ENCODE measurements around the gene GALNT13.

Gene GALNT13

GRCh38 chr2:153946036-153946435, 74.3 kb downstream of the GALNT13 start:
- DNase-seq, result no peak

DNA sequence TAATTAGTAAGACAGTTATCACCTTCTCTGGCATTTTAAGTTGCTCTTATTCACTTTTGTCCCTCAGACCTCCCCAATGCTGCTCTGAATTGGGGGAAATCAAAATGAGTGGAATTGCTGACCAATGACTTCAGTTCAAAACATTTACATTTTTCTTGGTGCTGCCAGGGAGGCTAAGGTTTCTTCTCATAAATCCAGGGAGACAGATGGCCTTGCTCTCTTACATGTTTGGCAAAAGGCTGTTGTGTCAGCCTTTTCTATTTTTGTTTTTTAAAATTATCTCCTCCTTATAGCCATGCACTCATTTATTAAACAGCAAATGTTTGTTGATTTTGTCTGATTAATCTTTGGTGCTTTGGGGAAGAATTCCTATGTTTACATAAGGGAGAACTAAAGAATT, 82.0 kb downstream of the GALNT13 start:
- DNase-seq, result no peak

DNA sequence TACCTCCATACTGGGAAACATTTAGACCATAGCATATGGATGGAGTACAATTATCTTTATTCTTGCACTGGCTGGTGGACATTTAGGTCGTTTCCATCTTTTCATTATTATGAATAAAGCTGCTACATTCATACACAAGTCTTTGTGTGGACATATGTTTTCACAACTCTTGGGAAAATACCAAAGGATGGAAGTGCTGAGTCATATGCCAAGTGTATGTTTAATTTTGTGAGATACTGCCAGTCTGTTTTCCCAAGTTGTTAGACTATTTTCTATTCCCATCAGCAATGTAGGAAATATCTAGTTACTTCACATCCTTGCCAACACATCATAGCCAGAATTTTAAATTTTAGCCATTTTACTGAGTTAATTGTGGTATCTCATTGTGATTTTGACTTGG, 91.5 kb downstream of the GALNT13 start:
- no peak for DNase-seq

DNA sequence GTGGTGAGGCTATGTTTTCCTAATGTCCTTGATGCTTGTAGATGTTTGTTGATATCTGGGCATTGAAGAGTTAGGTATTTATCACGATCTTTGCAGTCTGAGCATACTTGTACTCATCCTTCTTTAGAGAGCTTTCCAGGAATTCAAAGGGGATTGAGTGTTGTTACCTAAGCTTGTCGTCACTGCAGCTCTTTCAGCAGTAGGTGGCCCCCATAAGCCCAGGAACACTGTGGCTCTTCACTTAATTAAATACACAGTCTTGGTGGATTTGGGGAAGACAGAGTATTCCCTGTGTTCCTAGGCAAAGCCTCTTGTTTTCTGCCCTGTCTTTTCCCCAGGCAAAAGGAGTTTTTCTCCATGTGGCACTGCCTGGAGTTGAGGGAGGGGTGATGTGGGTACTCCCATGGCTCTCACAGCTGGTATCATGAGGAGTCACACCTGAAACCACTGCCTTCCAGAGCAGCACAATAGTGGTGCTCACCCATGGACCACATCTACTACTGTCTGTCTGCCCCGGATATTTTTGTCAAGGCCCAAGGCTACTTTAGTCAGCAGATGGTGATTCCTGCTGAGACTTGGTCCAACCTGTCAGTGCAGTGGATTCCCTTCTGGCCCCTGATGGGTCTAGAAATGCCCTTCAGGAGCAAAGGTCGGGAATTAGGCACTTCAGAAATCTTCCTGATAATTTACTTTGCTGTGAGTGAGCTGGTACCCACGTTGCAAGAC, 95.7 kb downstream of the GALNT13 start:
- DNase-seq, result no peak

- no peak for DNase-seq
Measured at GRCh38 chr2:153971250-153971649, 99.5 kb downstream of the GALNT13 start.

- no peak for DNase-seq
Measured at GRCh38 chr2:153971855-153972254, 100.1 kb downstream of the GALNT13 start.

- no peak for DNase-seq
Measured at GRCh38 chr2:153972412-153972811, 100.7 kb downstream of the GALNT13 start.

DNA sequence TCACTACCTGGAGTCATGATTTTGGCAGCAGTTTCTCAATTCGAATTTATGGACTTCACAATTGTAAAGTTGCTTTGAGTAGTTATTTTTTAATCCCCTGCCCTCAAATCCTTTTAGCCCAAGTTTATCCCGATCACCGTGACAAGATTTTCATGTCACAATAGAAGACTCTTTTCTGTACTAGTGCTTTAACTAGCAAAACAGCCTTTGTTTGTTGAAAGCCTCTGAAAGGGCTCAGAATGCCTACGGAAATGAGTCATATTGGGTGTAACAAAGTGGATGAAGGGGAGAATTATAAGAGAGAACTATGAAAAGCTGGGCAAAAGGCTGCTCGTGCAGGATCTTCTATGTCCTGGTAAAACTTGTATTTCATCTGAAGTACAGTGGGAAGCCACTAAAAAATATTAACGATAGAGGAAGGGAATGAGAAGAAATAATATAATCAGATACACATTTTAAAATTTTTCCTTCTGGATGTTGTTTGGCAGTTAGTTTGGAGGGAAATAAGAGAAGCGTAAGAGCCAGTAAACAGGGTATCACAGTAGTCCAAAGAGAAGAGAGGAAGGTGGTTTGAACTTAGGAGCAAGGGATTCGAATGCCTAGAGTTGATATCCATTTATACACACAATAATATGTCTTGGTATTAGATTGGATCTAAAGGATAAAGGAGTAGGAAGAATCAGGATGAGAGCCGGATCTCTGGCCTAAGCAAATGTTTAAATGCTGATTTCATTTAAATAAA, 114.9 kb downstream of the GALNT13 start:
- no peak for DNase-seq

DNA sequence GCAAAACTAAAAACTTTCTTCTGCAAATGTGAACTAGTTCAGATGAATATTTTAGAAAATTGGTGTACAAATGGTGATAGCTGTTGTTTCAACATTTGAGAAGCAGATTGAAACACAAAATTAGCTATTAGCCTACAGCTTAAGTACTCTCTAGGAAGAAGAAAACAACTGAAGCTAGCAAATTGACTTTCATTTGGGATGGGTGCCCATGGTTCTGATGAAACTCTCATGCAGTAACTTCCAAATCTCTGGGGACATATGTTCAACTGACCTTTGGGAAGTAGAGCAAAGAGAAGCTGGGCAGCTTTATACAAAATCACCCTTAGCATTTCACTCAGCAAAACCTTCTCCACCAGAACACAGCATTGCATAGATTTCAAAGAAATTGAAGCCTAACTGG, 119.0 kb downstream of the GALNT13 start:
- DNase-seq, result no peak

GRCh38 chr2:154013514-154013913, 141.8 kb downstream of the GALNT13 start:
- no peak for DNase-seq

DNA sequence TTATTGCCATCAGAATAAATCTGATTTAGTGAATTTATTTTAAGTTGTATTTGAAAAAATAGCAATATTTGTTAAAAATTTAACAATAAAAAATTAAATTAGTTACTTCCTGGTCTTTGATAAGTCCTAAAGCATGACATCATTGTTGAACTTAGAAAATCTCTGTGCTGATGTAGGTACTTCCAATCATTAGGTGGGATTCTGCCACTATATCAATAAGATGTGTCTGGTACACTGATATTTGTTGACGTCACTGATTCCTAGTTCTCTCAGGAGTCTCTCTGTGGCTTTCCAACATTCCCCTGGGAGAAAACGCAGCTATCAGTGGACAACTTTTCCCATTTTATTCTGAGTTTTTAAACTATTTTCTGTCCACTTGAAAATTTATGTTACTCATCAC, 143.5 kb downstream of the GALNT13 start:
- no peak for DNase-seq

DNA sequence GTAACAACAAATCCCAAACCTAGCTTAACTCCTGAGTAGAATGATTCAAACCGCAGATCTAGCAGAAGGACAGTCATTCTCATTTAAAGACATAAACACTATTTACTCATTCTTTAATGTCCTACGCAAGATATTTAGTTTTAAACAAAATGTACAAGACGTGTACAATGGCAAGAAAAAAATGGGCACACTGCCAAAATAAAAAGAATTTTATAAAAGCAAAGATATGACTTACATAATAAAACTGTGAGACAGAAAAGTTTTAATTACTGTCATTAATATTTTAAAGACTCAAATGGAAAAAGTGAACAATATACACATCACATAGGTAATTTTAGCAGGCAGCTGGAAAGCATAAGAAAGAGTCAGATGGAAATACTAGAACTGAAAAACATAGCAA, 157.8 kb downstream of the GALNT13 start:
- DNase-seq, result no peak

DNA sequence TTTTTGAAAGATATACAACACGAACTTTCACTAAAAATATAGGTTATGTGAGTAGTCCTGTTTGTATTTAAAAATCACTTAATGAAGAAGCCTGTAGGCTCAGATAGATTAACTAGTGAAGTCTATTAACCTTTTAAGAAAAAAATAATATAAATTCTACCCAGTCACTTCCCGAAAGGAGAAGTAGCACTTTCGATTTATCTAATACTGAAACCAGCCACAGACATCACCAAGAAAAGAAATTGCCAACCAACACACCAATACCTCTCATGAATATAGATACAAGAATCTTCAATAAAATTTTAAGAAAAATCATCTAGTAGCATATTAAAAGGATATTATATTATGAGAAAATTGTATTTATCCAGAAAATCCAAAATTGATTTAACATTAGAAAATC, 160.5 kb downstream of the GALNT13 start:
- no peak for DNase-seq

DNA sequence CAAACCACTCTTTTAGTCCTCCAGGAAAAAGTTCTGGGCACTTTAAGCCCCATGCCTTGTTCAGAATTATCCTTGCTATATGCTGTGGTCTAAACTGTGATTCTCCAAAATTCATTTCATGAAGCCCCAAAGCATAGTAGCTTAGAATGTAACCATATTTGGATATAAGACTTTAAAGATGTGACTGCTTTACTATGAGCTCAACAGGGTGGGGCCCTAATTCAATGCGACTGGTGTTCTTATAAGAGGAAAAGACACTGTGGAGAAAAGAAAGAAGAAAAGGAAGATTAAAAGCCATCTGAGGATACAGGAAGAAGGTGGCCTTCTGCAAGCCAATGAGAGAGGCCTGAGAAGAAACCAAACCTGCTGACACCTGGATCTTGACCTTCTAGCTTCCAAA, 174.8 kb downstream of the GALNT13 start:
- DNase-seq, result no peak

- no peak for DNase-seq
Measured at GRCh38 chr2:154048905-154049304, 177.2 kb downstream of the GALNT13 start.

GRCh38 chr2:154049561-154049960, 177.8 kb downstream of the GALNT13 start:
- DNase-seq, result no peak

DNA sequence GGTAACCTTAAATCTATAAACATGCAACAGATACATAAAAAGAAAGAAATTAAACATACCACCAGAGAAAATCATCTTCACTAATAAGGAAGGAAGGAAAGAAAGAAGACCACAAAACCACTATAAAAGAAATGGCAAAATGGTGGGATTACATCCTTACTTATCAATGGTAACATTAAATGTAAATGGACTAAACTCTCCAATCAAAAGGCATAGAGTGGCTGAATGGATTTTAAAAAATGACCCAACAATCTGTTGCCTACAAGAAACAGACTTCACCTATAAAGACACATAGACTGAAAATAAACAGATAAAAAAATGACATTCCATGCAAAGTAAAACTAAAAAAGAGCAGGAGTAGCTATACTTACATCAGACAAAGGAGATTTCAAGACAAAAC, 195.4 kb downstream of the GALNT13 start:
- no peak for DNase-seq

GRCh38 chr2:154078926-154079325, 207.2 kb downstream of the GALNT13 start:
- no peak for DNase-seq

DNA sequence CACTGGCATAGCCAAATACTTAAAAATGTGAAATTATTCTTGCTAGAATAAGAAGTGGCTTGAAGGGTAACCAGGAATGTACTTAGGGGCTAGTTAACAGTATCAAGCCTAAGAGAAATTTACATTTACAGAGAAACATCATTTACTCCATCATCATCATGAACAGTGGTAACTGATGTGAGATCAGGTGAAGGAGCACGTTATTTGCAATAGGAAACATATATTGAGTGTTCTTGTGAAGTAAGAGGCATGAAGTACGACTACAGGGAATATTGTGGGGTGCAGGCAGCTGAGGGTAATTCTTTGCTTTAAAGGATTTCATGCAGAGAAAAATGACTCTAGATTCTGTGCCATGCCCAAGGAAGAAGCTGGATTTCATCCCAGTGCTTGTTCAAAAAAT, 220.8 kb downstream of the GALNT13 start:
- DNase-seq, result no peak

DNA sequence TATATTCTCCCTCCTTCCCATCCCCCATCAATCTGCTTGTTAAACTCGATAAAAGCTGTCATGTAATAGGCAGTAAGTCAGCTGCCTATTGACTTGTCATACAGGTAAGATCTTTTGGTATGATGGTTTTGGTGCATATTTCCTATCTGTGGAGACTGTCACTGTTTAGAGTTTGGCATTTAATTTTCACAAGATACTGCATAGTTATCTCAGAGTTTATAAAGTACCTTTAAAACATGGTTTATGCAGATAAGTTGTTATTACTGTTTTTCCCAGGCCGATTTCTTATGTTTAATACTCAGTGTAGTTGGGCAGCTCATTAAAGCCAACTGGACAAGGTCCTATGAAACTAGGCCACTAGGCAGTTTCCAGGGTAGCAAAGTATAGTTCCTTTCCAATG, 222.1 kb downstream of the GALNT13 start:
- no peak for DNase-seq

DNA sequence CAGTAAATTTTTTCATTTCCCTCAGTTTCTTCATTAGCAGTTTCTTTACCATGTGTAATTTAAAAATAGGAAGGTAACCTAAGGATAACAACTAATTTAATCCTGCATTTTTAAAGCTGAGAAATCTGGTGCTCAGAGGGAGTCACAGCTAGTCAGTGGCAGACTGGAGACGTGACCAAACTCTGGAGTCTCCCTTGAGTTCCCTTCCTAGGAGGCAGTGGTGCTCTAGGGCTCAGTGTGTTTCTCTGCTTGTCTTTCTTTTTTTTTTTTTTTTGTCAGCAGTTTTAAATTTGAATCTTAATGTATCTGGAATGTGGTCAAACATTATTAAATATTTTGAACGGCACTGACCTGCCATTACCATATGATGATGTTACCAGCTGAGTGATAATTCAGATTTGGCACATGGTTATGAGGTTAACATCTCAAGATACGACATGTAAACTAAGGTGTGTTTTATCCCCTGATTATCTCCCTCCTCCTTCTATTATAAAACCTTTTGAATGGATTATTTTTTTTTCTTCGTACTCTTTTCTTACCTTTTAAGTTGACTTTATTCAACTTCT, 226.2 kb downstream of the GALNT13 start:
- DNase-seq, result no peak

DNA sequence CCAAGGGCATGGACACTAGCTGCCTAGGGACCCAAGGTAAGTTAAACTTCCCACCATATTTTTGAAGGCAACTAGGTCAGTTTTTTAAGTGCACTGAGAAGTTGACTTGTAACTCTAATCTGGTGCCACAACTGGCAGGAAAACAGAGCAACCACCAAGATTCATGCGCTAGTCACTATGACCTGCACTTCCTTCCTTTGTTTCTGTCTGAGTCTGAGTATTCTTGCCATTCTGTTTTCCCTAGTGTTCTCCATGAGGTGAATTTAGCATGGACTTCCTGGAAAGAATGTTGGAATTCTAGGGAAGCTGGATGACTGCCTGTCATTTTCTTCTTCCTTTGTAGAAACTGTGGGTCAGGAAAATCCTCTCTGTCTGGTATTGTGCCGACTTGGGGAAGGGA, 249.0 kb downstream of the GALNT13 start:
- DNase-seq, result no peak

DNA sequence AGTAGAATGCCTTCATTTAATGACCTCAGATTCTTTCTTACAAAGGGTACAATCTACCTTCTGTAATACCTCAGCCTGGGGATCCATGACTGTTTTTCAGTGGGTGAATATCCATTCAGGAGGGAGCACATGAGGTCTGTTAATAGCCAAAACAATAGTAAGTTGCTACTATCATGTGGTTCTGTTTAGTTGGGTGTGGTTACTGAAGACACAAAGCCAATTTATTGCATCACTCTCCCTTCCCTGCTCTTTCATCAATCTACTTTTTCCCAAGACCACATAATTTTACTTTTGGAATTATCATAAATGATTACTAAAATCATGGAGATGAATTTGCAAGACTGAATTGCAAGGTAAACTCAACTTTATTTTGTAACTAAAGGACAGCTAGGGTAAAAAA, 254.2 kb downstream of the GALNT13 start:
- DNase-seq, result no peak

DNA sequence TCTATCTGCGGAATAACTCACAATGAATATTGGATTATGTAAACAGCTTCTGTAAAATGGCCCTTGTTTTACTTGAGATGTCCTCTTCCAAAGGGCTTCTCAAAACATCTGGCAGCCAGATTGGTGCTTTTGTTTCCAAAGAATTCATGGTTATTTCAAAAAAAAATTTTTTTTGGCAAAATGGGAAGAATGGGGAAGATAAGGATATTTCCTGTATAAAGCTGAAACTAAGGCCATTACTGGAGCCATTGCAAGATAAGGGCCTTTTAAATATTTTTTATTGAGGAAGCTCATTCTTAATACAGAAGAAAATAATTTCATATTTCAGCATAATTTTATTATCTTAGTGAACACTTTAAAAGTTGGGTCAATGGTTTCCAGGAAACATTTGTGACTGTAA, 259.1 kb downstream of the GALNT13 start:
- DNase-seq, result no peak

All from GF-D8 (cell line).